Body of pancreas (tissue), 4 donors: Measurements from ENCODE around the gene URB2.

ENCODE experiments used
- POLR2A ChIP-seq, 3 donors: fragments of 450-650 bp; IDR thresholded peaks; one replicate each; pipeline ENCODE4 v1.6.1; 2016; ENCODE audit warnings: antibody characterized with exemption in 3 of 3, mild to moderate bottlenecking in 2 of 3
- TF ChIP-seq, protein P1 (sequence below), 7 experiments: fragments of 450-650 bp in 4 of 7; fragments of 200-600 bp in 3 of 7; sonication (generic) in 3 of 7; IDR thresholded peaks; one replicate each; pipeline ENCODE4 v1.5.1; 2016 to 2019; ENCODE audit warnings: antibody characterized with exemption in 7 of 7

GRCh38 chr1:229581485-229581884, 44.6 kb upstream of the URB2 start:
- TF ChIP-seq, protein P1, sequence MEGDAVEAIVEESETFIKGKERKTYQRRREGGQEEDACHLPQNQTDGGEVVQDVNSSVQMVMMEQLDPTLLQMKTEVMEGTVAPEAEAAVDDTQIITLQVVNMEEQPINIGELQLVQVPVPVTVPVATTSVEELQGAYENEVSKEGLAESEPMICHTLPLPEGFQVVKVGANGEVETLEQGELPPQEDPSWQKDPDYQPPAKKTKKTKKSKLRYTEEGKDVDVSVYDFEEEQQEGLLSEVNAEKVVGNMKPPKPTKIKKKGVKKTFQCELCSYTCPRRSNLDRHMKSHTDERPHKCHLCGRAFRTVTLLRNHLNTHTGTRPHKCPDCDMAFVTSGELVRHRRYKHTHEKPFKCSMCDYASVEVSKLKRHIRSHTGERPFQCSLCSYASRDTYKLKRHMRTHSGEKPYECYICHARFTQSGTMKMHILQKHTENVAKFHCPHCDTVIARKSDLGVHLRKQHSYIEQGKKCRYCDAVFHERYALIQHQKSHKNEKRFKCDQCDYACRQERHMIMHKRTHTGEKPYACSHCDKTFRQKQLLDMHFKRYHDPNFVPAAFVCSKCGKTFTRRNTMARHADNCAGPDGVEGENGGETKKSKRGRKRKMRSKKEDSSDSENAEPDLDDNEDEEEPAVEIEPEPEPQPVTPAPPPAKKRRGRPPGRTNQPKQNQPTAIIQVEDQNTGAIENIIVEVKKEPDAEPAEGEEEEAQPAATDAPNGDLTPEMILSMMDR (IDR thresholded peaks at IDR 0.05) = no peak
- no peak for TF ChIP-seq POLR2A (IDR thresholded peaks at IDR 0.05)
